LNCAP (cell line): ENCODE data around the gene BRD7.

Source experiments
- TF ChIP-seq, protein P1 (sequence below): fragments of 450-650 bp; IDR thresholded peaks from 2 replicates; pipeline ENCODE4 v1.5.1; 2017; ENCODE audit warnings: mild to moderate bottlenecking

The BRD7 gene

DNA sequence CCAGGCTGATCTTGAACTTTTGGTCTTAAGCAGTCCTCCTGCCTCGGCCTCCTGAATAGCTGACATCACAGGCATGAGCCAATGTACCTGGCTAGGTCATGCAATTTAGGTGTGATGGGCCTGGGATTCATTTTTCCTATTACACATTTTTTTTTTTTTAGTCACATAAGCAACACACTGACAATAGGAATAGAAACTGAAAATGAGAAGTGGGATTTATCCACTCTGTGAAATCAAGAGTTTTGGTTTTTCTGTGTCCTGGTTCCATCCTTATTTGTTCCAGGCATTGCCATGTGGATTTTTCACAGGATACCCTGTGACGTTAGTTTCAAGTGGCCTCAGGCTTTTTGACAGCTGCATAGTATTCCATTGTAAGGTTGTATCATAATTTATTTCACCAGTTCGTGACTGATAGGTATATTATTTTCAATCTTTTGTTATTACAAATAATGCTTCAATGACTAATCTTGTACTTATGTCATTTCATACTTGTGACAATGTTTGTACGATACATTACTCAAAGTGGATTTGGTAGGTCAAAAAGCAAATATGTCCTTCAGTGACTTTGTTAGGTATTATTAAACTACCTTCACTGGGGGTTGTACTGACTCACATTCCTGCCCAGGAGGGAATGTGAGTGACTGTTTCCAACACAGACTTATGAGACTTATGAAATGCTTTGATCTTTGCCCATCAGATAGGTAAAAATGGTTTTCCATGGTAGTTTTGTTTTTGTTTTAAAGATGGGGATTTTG is 91.8 kb downstream of the BRD7 start:
- TF ChIP-seq, protein P1, sequence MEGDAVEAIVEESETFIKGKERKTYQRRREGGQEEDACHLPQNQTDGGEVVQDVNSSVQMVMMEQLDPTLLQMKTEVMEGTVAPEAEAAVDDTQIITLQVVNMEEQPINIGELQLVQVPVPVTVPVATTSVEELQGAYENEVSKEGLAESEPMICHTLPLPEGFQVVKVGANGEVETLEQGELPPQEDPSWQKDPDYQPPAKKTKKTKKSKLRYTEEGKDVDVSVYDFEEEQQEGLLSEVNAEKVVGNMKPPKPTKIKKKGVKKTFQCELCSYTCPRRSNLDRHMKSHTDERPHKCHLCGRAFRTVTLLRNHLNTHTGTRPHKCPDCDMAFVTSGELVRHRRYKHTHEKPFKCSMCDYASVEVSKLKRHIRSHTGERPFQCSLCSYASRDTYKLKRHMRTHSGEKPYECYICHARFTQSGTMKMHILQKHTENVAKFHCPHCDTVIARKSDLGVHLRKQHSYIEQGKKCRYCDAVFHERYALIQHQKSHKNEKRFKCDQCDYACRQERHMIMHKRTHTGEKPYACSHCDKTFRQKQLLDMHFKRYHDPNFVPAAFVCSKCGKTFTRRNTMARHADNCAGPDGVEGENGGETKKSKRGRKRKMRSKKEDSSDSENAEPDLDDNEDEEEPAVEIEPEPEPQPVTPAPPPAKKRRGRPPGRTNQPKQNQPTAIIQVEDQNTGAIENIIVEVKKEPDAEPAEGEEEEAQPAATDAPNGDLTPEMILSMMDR: no peak

DNA sequence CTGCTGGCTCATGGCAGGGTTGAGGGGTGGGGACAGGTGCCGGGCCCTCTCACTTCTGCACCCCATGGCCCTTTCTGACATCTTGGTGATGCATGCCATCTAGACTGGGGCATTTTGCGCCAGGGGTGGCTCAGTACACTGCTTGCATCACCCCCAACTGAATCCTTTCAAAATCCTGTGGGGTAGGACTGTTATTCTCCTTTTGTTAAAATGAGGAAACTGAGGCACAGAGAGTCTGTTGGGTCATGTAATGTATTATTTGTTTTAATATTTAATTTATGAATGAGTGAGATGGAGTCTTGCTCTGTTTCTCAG is 92.5 kb downstream of the BRD7 start:
- TF ChIP-seq, protein P1: no peak

DNA sequence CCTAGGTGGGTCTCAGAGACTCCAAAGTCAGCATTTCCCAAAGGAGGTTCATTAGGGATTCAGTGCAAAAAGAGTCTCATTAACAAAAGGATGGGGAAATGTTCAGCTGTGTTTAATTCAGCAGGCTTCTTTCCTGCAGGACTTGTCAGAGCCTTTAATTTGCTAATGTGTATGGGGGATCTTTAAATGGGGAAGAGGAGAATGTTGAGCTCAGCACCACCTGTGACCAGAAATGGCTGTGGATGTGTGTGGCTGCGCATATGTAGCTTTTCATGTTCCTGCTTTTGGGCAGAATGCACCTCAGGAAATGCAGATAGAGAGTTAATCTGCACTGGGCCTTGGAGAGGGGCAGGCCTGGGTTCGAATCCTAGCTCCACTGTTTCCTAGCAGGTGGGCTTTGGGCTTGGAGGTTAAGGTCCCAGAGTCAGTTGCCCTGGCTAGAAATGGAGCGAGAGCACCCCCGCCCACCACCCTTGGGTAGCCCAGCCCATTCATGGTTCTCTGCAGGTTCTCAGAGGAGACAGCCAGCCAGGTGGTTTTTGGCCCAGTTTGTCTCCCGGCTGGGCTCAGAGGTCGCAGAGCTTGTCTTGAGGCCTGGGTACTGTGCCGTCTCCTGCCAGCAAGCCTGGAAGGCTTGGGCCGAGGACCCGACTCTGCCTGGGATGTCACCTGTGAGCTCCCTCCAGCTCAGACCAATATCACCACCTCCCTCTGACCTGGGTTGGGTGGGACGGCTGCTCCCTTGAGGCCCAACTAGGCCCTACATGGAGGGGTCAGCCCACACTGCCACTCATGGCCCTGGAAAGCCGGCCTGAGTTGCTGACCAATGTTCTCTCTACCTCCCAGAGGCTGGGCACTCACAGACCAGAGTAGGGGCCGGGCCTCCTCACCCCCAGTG is 93.1 kb downstream of the BRD7 start:
- TF ChIP-seq, protein P1: no peak

DNA sequence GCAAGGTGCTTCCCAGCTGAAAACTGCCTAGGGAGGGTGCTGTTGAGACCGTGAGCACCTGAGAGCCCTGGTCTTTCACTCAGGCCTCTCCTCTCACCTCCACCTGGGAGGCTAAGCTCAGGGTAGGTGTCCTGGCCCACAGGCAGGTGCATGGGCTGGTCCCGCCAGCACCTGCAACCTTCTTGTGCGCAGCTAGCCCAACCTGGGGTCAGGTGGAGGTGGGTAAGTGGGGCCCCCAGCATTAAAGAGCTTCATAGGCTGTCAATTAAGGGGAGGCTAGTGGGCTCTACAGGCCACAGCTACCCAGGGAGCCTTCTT is 93.7 kb downstream of the BRD7 start:
- TF ChIP-seq, protein P1: no peak

DNA sequence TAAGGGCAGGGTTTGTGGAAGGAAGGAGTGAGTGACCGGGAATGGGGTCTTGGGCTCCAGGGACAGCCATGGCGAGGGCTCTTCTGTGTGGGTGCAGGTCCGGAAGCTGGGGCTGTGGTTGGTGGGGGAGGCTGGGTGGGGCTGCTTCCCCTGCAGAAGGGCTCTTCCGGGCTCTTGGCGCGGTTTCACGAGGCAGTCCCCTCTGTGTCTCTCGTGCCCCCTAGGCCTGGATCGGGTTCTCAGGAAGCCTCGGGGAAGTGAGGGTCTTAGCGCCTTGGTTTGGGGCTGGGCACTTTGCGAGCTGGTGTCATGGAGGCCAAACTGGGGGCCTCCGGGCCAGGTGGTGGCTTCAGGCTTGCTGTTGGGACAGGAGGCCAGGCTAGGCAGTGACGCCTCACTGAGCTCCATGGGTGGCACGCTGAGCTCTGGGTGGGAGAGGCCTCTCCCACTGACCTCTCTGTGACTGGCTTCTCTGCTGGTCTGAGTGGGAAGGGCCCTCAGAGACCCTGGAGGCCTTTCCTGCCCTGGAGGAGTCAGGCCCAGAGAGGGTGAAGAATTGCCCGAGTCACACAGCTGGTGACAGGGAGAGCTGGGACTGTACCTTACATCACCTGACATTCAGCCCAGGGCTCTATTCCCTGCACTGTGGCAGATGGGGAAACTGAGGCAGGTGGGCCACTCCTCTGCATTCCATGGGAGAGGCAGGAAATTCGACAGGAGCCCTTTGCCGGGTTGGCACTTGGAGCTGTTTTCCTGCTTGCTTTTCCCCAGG is 94.3 kb downstream of the BRD7 start:
- TF ChIP-seq, protein P1: no peak

DNA sequence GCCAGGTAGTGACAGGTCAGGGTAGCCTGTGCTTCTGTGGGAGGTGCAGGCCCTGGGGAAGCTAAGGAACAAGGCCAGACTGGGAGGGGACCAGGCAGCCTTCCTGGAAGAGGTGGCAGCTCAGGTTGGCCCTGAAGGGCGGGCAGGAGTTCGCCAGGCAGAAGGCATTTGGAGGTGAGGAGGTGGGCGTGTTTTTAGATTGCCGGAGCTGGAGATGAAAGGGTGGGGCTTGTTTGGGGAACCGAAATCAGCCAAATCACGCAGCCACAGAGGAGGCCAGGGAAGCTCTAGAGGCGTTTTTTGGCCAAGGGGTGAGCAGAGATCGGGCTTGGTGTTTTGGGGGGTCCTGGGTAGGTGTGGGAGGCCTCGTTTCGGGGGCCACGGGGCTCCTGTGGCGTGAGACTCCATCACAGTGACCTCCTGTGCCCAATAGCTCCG is 94.9 kb downstream of the BRD7 start:
- TF ChIP-seq, protein P1: no peak

DNA sequence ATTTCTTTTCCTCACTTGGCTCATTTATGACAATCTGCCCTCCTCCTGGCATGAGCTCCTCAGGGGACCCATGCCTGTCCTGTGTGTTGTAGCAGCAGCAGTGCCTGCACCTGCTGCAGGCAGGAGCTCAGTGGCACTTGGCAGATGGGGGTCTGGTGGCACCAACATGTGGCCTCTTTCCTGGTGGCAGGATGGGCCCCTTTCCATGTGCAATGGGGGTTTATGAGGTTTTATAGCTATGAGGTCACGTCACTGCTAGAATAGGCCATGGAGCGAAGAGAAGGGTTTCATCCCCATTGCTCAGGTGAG is 95.5 kb downstream of the BRD7 start:
- TF ChIP-seq, protein P1: no peak
